Measurements from ENCODE around the gene RPL28. TPM values are rescaled to one million over a fixed set of nuclear protein-coding genes. Genes with fewer than 3 reads are reported as not detected.

Gene RPL28
- total and polyA plus RNA-seq, 2 of the 13 experiments (the other 11 are each of a cell fraction or from before 2014, with no cell fraction given) = 105 to 420 TPM

GRCh38 chr19:55384920-55385723 lies 610 bp upstream of the RPL28 start (continued):
- no peak for TF ChIP-seq ZNF407 (CRISPR knock-in tag; IDR thresholded peaks at IDR 0.05; ENCODE audit: not compliant biosample characterization)
- no peak for TF ChIP-seq PAF1 (CRISPR knock-in tag; IDR thresholded peaks at IDR 0.05)
- TF ChIP-seq ATAD3A (CRISPR knock-in tag; IDR thresholded peaks at IDR 0.05) = no peak
- TF ChIP-seq TBX3 (IDR thresholded peaks at IDR 0.05; ENCODE audit: borderline replicate concordance) = no peak
- TF ChIP-seq KLF12 (CRISPR knock-in tag; IDR thresholded peaks at IDR 0.05; ENCODE audit: borderline replicate concordance) = no peak
- no peak for TF ChIP-seq CBX2 (IDR thresholded peaks at IDR 0.05; ENCODE audit: low read depth, low read length)
- no peak for TF ChIP-seq CBX2 (CRISPR knock-in tag; IDR thresholded peaks at IDR 0.05; ENCODE audit: low read depth)
- no peak for TF ChIP-seq RXRA (CRISPR knock-in tag; IDR thresholded peaks at IDR 0.05)
- no peak for TF ChIP-seq ZNF784 (CRISPR knock-in tag; IDR thresholded peaks at IDR 0.05; ENCODE audit: borderline replicate concordance)
- TF ChIP-seq DNMT3B (CRISPR knock-in tag; conservative IDR thresholded peaks at IDR 0.05) = peak; percentile 76; the same call in 1 of the 2 replicates
- no peak for TF ChIP-seq ZNF207 (IDR thresholded peaks at IDR 0.05; ENCODE audit: borderline replicate concordance)
- peak; percentile 26; the same call in 1 of the 2 replicates for TF ChIP-seq SMYD3 (CRISPR knock-in tag; IDR thresholded peaks at IDR 0.05)
- TF ChIP-seq ZMYM3 (CRISPR knock-in tag; IDR thresholded peaks at IDR 0.05) = no peak
- no peak for TF ChIP-seq ZNF496 (CRISPR knock-in tag; IDR thresholded peaks at IDR 0.05; ENCODE audit: insufficient replicate concordance)
- TF ChIP-seq SNAPC4 (CRISPR knock-in tag; IDR thresholded peaks at IDR 0.05) = no peak

Data from HepG2 (cell line).